Sigmoid colon (tissue), 4 donors: ENCODE measurements around the gene SPRY2.

Experiments
- EP300 ChIP-seq, 4 donors: sonication (generic); formaldehyde crosslinking; IDR thresholded peaks; one replicate each; pipeline ENCODE4 v1.6.1; 2017; ENCODE audit warnings: antibody characterized with exemption in 4 of 4
- POLR2A ChIP-seq, 2 donors: fragments of 450-650 bp; IDR thresholded peaks; one replicate each; pipeline ENCODE4 v1.6.1; 2016; ENCODE audit warnings: antibody characterized with exemption in 2 of 2, mild to moderate bottlenecking in 2 of 2, moderate library complexity in 2 of 2
- POLR2AphosphoS5 ChIP-seq, 4 donors: sonication (generic); formaldehyde crosslinking; IDR thresholded peaks; one replicate each; pipeline ENCODE4 v1.6.1; 2017; ENCODE audit warnings: antibody characterized with exemption in 4 of 4
- TF ChIP-seq, protein P1 (sequence below), 4 experiments: fragments of 450-650 bp in 3 of 4; fragments of 200-600 bp in 1 of 4; IDR thresholded peaks; one replicate each; pipeline ENCODE4 v1.5.1; 2016 to 2019; ENCODE audit warnings: antibody characterized with exemption in 4 of 4, mild to moderate bottlenecking in 3 of 4, moderate library complexity in 2 of 4

DNA sequence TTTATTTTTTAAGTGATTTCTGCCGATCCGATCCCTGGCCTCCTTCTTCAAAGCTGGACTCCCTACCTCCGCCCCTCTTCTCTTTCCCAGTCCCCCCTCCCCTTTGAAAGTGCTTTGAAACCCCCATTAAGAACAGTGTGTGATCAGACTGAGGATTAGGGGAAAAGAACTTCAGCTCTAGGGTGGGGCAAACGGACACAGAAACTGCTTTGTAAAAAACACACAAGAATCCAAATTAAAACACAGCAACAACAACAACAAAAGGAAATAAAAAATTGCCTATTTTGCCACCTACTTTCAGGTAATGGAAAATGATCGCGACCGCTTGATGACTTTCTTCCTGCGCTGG lies 1.4 kb downstream of the SPRY2 start:
- TF ChIP-seq, protein P1, sequence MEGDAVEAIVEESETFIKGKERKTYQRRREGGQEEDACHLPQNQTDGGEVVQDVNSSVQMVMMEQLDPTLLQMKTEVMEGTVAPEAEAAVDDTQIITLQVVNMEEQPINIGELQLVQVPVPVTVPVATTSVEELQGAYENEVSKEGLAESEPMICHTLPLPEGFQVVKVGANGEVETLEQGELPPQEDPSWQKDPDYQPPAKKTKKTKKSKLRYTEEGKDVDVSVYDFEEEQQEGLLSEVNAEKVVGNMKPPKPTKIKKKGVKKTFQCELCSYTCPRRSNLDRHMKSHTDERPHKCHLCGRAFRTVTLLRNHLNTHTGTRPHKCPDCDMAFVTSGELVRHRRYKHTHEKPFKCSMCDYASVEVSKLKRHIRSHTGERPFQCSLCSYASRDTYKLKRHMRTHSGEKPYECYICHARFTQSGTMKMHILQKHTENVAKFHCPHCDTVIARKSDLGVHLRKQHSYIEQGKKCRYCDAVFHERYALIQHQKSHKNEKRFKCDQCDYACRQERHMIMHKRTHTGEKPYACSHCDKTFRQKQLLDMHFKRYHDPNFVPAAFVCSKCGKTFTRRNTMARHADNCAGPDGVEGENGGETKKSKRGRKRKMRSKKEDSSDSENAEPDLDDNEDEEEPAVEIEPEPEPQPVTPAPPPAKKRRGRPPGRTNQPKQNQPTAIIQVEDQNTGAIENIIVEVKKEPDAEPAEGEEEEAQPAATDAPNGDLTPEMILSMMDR (IDR thresholded peaks at IDR 0.05) = no peak
- TF ChIP-seq POLR2AphosphoS5 (IDR thresholded peaks at IDR 0.05) = no peak
- TF ChIP-seq EP300 (IDR thresholded peaks at IDR 0.05) = no peak
- no peak for TF ChIP-seq POLR2A (IDR thresholded peaks at IDR 0.05)
